GM12878 (cell line): ENCODE measurements around the gene NAT8L. TPM values are rescaled to one million over a fixed set of nuclear protein-coding genes. Genes with fewer than 3 reads are reported as not detected.

ENCODE experiments used
- ATAC-seq: fragments of 200-7000 bp; cut with Tn5 transposase; 3 replicates; pipeline ENCODE4 v1.9.1; 2020; ENCODE audit warnings: mild to moderate bottlenecking, moderate library complexity
- BruUV-seq: library from RNA; stranded (reverse); fragments of 400-500 nt; replicated peaks from 2 replicates; lab custom pipeline; 2021; lab: Mats Ljungman, UMichigan
- CTCF ChIA-PET: fragments of 300-600 bp; sonication (Branson Sonifier 250); formaldehyde crosslinking; extraction: SDS; loops from one replicate; lab custom pipeline; 2021; ENCODE audit warnings: inconsistent platforms; lab: Yijun Ruan, JAX
- POLR2A ChIA-PET: fragments of 350-600 bp; formaldehyde crosslinking; extraction: SDS; loops from one replicate; lab custom pipeline; 2021; ENCODE audit warnings: inconsistent platforms; lab: Charles Lee
- RAD21 ChIA-PET: fragments of 300-600 bp; sonication (Branson Sonifier 250); formaldehyde crosslinking; loops from one replicate; lab custom pipeline; 2023; ENCODE audit warnings: antibody characterized with exemption; ENCODE audit not compliant: unreplicated experiment; lab: Charles Lee
- SMC1A ChIA-PET: fragments of 300-600 bp; sonication (Branson Sonifier 250); formaldehyde crosslinking; loops from one replicate; lab custom pipeline; 2023; ENCODE audit not compliant: unreplicated experiment, uncharacterized antibody; lab: Charles Lee
- DNase-seq: peaks from one replicate; pipeline ENCODE4 v3.0.0-alpha.2; 2011; ENCODE audit warnings: low read depth, low spot score
- FAIRE-seq: peaks from 3 replicates; lab custom pipeline; 2011; peaks lifted over from hg19 to GRCh38; lab: Jason Lieb, UNC
- H2AFZ ChIP-seq: 2 replicates; pipeline ENCODE4 v1.6.0; 2011; ENCODE audit warnings: low read depth, low read length, control low read depth; ENCODE audit not compliant: control insufficient read depth
- H3K27ac ChIP-seq: 2 replicates; pipeline ENCODE4 v1.5.1; 2011; ENCODE audit warnings: control low read depth; ENCODE audit not compliant: control insufficient read depth, insufficient read depth
- H3K27me3 ChIP-seq, 2 experiments: replicated peaks in 1 of 2; 2 replicates each; pipeline versions ENCODE4 v1.6.0 to v1.6.1; 2011; ENCODE audit warnings: low read length in 1 of 2; ENCODE audit not compliant: control insufficient read depth in 2 of 2, insufficient read depth in 2 of 2
- H3K36me3 ChIP-seq, 2 experiments: 2 replicates each; pipeline ENCODE4 v1.5.1; 2011; ENCODE audit warnings: low read length in 1 of 2; ENCODE audit not compliant: control insufficient read depth in 2 of 2, insufficient read depth in 2 of 2
- H3K4me1 ChIP-seq: 2 replicates; pipeline ENCODE4 v1.6.1; 2011; ENCODE audit warnings: mild to moderate bottlenecking, low read length, moderate library complexity, mixed read lengths; ENCODE audit not compliant: control insufficient read depth, insufficient read depth
- H3K4me2 ChIP-seq: 2 replicates; pipeline ENCODE4 v1.6.0; 2011; ENCODE audit warnings: control low read depth; ENCODE audit not compliant: control insufficient read depth, insufficient read depth
- H3K4me3 ChIP-seq: fragments of 200-600 bp; sonication (generic); 2 replicates; pipeline ENCODE4 v1.5.1; 2016
- H3K79me2 ChIP-seq: 2 replicates; pipeline ENCODE4 v1.6.0; 2011; ENCODE audit warnings: low read length; ENCODE audit not compliant: control insufficient read depth, insufficient read depth
- H3K9ac ChIP-seq: 2 replicates; pipeline ENCODE4 v1.8.0; 2011; ENCODE audit warnings: low read length, control low read depth, mixed read lengths; ENCODE audit not compliant: control insufficient read depth, insufficient read depth
- H3K9me3 ChIP-seq: replicated peaks from 3 replicates; pipeline ENCODE4 v1.5.1; 2011; ENCODE audit warnings: mild to moderate bottlenecking, low read length; ENCODE audit not compliant: control insufficient read depth, insufficient read depth
- H4K20me1 ChIP-seq: 2 replicates; pipeline ENCODE4 v1.6.0; 2011; ENCODE audit not compliant: control insufficient read depth, insufficient read depth
- BMI1 ChIP-seq: fragments of 450-650 bp; IDR thresholded peaks from 2 replicates; pipeline ENCODE4 v1.6.1; 2016; ENCODE audit warnings: mild to moderate bottlenecking, moderate library complexity, borderline replicate concordance
- CBFB ChIP-seq: IDR thresholded peaks from 2 replicates; pipeline ENCODE4 v1.6.1; 2016; ENCODE audit warnings: antibody characterized with exemption, low read depth
- CBX3 ChIP-seq: fragments of 200-600 bp; sonication (generic); IDR thresholded peaks from 2 replicates; pipeline ENCODE4 v1.6.1; 2016; ENCODE audit warnings: low read depth, borderline replicate concordance
- CUX1 ChIP-seq: IDR thresholded peaks from 2 replicates; pipeline ENCODE4 v1.6.1; 2012; ENCODE audit warnings: improper control_type of control experiment, low read depth, low read length; ENCODE audit not compliant: insufficient replicate concordance
- EZH2 ChIP-seq: IDR thresholded peaks from 2 replicates; pipeline ENCODE4 v1.6.1; 2012; ENCODE audit warnings: low read depth, mild to moderate bottlenecking, control low read depth, inconsistent platforms, low read length, borderline replicate concordance; ENCODE audit not compliant: control insufficient read depth
- FOS ChIP-seq: IDR thresholded peaks from 3 replicates; pipeline ENCODE4 v1.6.1; 2011; ENCODE audit warnings: borderline replicate concordance; ENCODE audit not compliant: insufficient read length; ENCODE audit errors: extremely low read depth
- GABPA ChIP-seq: IDR thresholded peaks from 2 replicates; pipeline ENCODE4 v1.6.1; 2014; ENCODE audit warnings: antibody characterized with exemption, low read depth, mild to moderate bottlenecking, inconsistent platforms
- KDM1A ChIP-seq: fragments of 200-600 bp; sonication (generic); IDR thresholded peaks from 2 replicates; pipeline ENCODE4 v1.6.1; 2016; ENCODE audit warnings: borderline replicate concordance
- MXI1 ChIP-seq: fragments of 150-350 bp; IDR thresholded peaks from 2 replicates; pipeline ENCODE4 v1.6.1; 2011; ENCODE audit warnings: low read depth, mild to moderate bottlenecking, inconsistent platforms, low read length, improper control_type of control experiment
- RELA ChIP-seq: fragments of 450-650 bp; IDR thresholded peaks from 2 replicates; pipeline ENCODE4 v1.8.0; 2014; ENCODE audit warnings: borderline replicate concordance; ENCODE audit not compliant: partially characterized antibody
- SMAD5 ChIP-seq: IDR thresholded peaks from 2 replicates; pipeline ENCODE4 v1.6.1; 2016; ENCODE audit warnings: antibody characterized with exemption, low read depth
- SMARCA5 ChIP-seq: fragments of 450-650 bp; IDR thresholded peaks from 2 replicates; pipeline ENCODE4 v1.6.1; 2017; ENCODE audit warnings: mild to moderate bottlenecking
- SPI1 ChIP-seq: IDR thresholded peaks from 2 replicates; pipeline ENCODE4 v1.6.1; 2011; ENCODE audit warnings: low read depth, mild to moderate bottlenecking, low read length, moderate library complexity, borderline replicate concordance; ENCODE audit not compliant: insufficient read depth
- TAF1 ChIP-seq: IDR thresholded peaks from 2 replicates; pipeline ENCODE4 v1.6.1; 2011; ENCODE audit warnings: mild to moderate bottlenecking, low read depth, low read length, borderline replicate concordance
- TCF7 ChIP-seq: IDR thresholded peaks from 2 replicates; pipeline ENCODE4 v1.6.1; 2014; ENCODE audit warnings: antibody characterized with exemption, borderline replicate concordance
- WGBS: methylation state at CpG from one replicate; pipeline ENCODE4 v1.1.6; 2016; ENCODE audit warnings: low lambda C conversion rate; ENCODE audit not compliant: insufficient replicate concordance, insufficient coverage; ENCODE audit errors: missing lambda C conversion rate; 5-methylcytosine and 5-hydroxymethylcytosine counted together
- in situ Hi-C: fragments of 300-500 bp; cut with MboI; formaldehyde crosslinking; loops from 9 replicates; pipeline ENCODE4 v1.14.3; 2018; ENCODE audit warnings: mixed read lengths
- intact Hi-C: fragments of 100-400 bp; cut with micrococcal nuclease; formaldehyde crosslinking; loops from one replicate; pipeline ENCODE4 v1.14.2; 2022; ENCODE audit not compliant: unreplicated experiment
- polyA plus RNA-seq, 11 experiments: library from polyadenylated mRNA; depleted of rRNA in 4 of 11; unstranded in 6 of 11; stranded (reverse) in 5 of 11; fragments of >200 nt; fragmentation: Nextera tagmentation in 4 of 11; fragmentation: Illumina TruSeq in 1 of 11; extraction: Ambion mirVana in 4 of 11; extraction: Trizol in 1 of 11; gene quantifications; 1 replicate in 1 of 11; 2 replicates in 10 of 11; pipeline versions ENCODE4 v1.2.1 to v1.2.3, GENCODE V29; 2011 to 2016; ENCODE audit warnings: inconsistent platforms in 2 of 11, missing spikeins in 2 of 11, low read depth in 1 of 11
- total RNA-seq, 4 experiments: library from RNA; depleted of rRNA in 3 of 4; stranded (reverse); fragments of >200 nt in 3 of 4; fragmentation: Illumina TruSeq in 1 of 4; extraction: Trizol in 1 of 4; gene quantifications; 2 replicates each; pipeline versions ENCODE4 v1.2.1 to v1.2.3, GENCODE V29; 2013 to 2021
- TF ChIP-seq, protein P1 (sequence below): IDR thresholded peaks from 2 replicates; pipeline ENCODE4 v1.6.1; 2011; ENCODE audit warnings: mild to moderate bottlenecking, low read depth, low read length, moderate library complexity; ENCODE audit not compliant: insufficient replicate concordance

NAT8L gene
- total and polyA plus RNA-seq, 10 of the 15 experiments (the other 5 are each of a cell fraction or from before 2014, with no cell fraction given), result 0.01 to 0.31 (median 0.11) TPM; not detected in 5

- TF ChIP-seq KDM1A, result no peak
- TF ChIP-seq FOS, result no peak
- no peak for TF ChIP-seq SMAD5
- TF ChIP-seq, protein P1, sequence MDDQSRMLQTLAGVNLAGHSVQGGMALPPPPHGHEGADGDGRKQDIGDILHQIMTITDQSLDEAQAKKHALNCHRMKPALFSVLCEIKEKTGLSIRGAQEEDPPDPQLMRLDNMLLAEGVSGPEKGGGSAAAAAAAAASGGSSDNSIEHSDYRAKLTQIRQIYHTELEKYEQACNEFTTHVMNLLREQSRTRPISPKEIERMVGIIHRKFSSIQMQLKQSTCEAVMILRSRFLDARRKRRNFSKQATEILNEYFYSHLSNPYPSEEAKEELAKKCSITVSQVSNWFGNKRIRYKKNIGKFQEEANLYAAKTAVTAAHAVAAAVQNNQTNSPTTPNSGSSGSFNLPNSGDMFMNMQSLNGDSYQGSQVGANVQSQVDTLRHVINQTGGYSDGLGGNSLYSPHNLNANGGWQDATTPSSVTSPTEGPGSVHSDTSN, result no peak
- no peak for TF ChIP-seq BMI1
- TF ChIP-seq TAF1, result no peak
- TF ChIP-seq SPI1, result no peak
- no peak for TF ChIP-seq CUX1
- TF ChIP-seq TCF7, result no peak
- TF ChIP-seq RELA, result no peak
- no peak for TF ChIP-seq SMARCA5
- TF ChIP-seq CBX3, result no peak
- TF ChIP-seq EZH2, result no peak
- TF ChIP-seq MXI1, result no peak
- no peak for TF ChIP-seq GABPA
- TF ChIP-seq CBFB, result no peak
- Histone ChIP-seq H3K9ac (no peak overlapping the region), H3K4me3 (no peak overlapping the region), H3K36me3 (no peaks in the 10 kb centered on the region), H3K4me1 (no peaks in the 10 kb centered on the region), H3K27me3 (peaks cover 2 to 3% of the 10 kb centered on the region in 2 experiments; a peak in 2 of 4 replicates), H2AFZ (no peak overlapping the region), H3K27ac (no peak overlapping the region), H3K4me2 (no peak overlapping the region), H3K9me3 (no peaks in the 10 kb centered on the region), H4K20me1 (no peaks in the 10 kb centered on the region), H3K79me2 (no peaks in the 10 kb centered on the region)
- ATAC-seq (no peak), DNase-seq (no peak), FAIRE-seq (no peak)
- ChIA-PET RAD21 (no interaction called here), SMC1A (no interaction called here), CTCF (no interaction called here), POLR2A (no interaction called here)
- no TSS peak for BruUV-seq
- intact Hi-C loops (no loop called here), in situ Hi-C loops (no loop called here)
- WGBS, result 43% methylated on average over 6 of the region's 6 CpGs
These were observed 4.9 kb upstream of the NAT8L start for GRCh38 chr4:2054217-2054616.
